NCI-H82 treated with DMSO at 0.1 percent for 48 hours (cell line): ENCODE measurements around the gene PCNP.
"Not testable (repeated sequence)": the region's sequence is repeated elsewhere in the genome, so short reads cannot be mapped to it uniquely, and the experiment has no call there.

Experiments used
- DNase-seq: peaks from one replicate; lab custom pipeline; 2025; ENCODE audit not compliant: unreplicated experiment; lab: John Stamatoyannopoulos, UW

PCNP gene

GRCh38 chr3:101567528-101568317 lies 6.3 kb upstream of the PCNP start:
- no peak for DNase-seq

- DNase-seq, result no peak
Measured at GRCh38 chr3:101571028-101571895, 2.7 kb upstream of the PCNP start.

GRCh38 chr3:101574388-101575112 lies 570 bp downstream of the PCNP start:
- no peak for DNase-seq

GRCh38 chr3:101577286-101577685 lies 3.3 kb downstream of the PCNP start:
- DNase-seq, result no peak

- DNase-seq, result no peak
Measured at GRCh38 chr3:101588616-101589015, 14.6 kb downstream of the PCNP start.

DNA sequence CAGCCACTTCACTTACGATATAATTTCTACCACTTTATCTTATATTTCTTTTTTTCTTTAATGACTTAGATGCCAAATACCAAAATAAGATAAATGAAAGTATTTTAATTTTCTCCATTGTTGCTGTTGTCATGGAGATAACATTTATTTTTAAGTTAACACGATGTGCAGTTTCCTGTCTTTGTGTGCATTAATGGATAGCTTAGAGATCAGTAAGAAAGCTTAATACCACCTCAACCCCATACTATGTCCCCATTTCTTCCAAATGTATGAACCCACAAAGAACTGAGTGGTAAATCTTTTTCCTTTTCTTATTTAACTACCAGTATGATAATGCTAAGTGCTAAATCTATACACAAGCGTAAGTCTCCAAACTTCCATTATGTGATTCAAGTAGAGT lies 17.1 kb downstream of the PCNP start:
- no peak for DNase-seq

DNA sequence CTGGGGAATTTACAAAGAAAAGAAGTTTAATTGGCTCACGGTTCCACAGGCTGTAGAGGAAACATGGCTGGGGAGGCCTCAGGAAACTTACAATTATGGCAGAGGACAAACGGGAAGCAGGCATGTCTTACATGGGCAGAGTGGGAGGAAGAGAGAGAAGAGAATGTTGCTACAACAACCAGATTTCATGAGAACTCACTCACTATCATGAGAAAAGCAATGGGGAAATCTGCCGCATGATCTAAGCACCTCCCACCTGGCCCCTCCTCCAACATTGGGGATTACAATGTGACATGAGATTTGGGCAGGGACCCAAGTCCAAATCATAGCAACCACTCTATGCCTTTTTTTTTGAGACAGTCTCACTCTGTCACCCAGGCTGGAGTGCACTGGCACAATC lies 28.8 kb downstream of the PCNP start:
- DNase-seq, result no peak

- no peak for DNase-seq
Measured at GRCh38 chr3:101603184-101603583, 29.2 kb downstream of the PCNP start.

DNA sequence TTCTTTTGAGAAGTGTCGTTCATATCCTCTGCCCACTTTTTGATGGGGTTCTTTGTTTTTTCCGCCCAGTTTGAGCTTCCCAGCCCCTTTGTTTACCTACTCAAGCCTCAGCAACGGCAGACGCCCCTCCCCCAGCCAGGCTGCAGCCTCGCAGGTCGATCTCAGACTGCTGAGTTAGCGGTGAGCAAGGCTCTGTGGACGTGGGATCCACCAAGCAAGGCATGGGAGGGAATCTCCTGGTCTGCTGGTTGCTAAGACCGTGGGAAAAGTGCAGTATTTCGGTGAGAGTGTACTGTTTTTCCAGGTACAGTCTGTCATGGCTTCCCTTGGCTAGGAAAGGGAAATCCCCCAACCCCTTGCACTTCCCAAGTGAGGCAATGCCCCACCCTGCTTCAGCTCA lies 31.4 kb downstream of the PCNP start:
- DNase-seq, result not testable (repeated sequence)

DNA sequence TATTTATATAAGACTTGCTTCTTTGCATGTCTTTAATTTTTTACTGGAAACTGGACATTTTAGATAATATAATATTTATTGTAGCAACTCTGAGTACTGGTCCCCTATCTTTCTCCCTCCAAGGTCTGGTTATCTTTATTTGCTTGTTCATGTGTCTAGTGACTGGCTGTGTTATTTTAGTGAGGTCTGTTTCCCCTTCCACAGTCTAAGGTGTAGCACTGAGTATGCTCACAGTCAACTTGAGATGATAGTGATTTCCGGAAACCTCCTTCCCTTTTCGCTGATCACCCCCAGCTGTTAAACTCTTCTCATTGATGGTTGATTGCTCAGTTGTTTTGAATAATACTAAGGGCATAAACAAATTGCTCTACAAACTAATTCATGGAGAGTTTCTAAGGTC lies 37.0 kb downstream of the PCNP start:
- no peak for DNase-seq

GRCh38 chr3:101613014-101613413 lies 39.0 kb downstream of the PCNP start:
- not testable (repeated sequence) for DNase-seq

DNA sequence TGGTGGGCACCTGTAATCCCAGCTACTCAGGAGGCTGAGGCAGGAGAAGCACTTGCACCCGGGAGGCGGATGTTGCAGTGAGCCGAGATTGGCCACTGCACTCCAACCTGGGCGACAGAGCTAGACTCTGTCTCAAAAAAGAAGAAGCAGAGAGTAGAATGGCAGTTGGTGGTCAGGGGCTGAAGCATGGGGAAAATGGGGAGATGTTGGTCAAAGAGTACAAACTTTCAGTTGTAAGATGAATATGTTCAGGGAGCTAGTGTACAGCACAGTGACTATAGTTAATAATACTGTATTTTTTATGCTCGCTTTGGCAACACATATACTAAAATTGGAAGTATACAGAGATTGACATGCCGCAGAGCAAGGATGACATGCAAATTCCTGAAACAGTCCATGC lies 41.5 kb downstream of the PCNP start:
- no peak for DNase-seq

DNA sequence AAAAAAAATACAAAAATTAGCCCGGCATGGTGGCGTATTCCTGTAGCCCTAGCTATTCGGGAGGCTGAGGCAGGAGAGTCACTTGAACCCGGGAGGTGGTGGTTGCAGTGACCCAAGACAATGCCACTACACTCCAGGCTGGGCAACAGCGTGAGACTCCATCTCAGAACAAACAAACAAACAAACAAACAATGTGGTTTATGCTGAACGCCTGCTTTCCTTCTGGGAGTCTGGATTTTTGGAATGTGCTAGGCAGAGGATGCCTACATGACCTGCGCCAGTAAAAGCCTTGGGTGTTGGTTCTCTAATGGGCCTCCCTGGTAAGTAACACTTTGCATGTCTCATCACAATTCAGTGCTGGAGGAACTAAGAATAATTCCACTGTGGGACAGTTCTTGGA lies 43.5 kb downstream of the PCNP start:
- no peak for DNase-seq

- DNase-seq, result no peak
Measured at GRCh38 chr3:101618726-101619125, 44.7 kb downstream of the PCNP start.

DNA sequence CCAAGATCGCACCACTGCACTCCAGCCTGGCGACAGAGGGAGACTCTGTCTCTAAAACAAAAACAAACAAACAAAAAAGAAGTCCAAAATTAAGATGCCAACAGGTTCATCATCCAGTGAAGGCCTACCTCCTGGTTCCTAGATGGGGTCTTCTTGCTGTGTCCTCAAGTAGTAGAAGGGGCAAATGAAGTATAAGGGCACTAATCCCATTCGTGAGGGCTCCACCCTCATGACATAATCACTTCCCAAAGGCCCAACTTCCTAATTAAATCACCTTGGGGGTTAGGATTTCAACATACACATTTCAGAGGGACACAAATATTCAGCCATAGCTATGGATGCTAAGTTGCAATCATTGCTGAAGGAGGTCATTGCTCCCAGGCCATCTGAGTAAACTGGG lies 45.8 kb downstream of the PCNP start:
- no peak for DNase-seq

GRCh38 chr3:101623656-101624055 lies 49.7 kb downstream of the PCNP start:
- DNase-seq, result no peak

GRCh38 chr3:101624857-101625256 lies 50.9 kb downstream of the PCNP start:
- DNase-seq, result no peak

GRCh38 chr3:101625879-101626278 lies 51.9 kb downstream of the PCNP start:
- DNase-seq, result no peak

DNA sequence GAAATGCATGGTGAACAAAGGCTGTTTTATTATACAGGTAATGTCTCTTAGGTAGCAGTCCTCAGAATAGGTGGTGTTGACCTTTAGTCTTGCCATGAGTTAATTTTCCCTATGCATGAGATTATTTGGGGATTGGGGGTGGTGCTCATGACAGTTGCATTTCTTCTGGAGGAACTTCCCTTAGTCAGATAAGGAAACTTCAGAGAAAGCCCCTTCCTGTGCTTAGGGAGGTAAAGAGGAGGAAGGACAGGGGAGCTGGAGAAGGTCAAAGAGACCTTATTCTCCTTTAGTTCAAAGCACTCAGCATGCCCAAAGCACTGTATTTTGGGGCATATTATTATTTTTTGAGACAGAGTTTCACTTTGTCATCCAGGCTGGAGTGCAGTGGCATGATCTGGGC lies 55.2 kb downstream of the PCNP start:
- DNase-seq, result no peak

- no peak for DNase-seq
Measured at GRCh38 chr3:101631098-101631796, 57.3 kb downstream of the PCNP start.

DNA sequence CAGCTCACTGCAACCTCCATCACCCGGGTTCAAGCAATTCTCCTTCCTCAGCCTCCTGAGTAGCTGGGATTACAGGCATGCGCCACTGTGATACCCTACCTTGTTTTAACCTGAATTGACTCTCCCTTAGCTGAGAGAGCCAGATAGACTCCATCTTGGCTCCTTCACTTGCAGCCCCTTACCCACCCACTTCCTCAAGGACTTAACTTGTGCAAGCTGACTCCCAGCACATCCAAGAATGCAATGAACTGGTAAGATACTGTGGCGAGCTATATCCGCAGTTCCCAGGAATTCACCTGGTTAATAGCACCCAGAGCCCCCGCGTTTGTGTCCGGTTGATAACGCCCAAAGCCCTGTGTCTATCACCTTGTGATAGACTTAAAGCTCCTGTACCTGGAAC lies 58.0 kb downstream of the PCNP start:
- not testable (repeated sequence) for DNase-seq
